ENCODE results near the gene PID1.

The PID1 gene

GRCh38 chr2:229118336-229118735 is 152.8 kb downstream of the PID1 start:
- DNase-seq (ENCODE audit: low read depth in 2 of 2): no peak

GRCh38 chr2:229111744-229112143 is 159.3 kb downstream of the PID1 start:
- DNase-seq (ENCODE audit: low read depth in 2 of 2): no peak

GRCh38 chr2:229109195-229109594 is 161.9 kb downstream of the PID1 start:
- no peak for DNase-seq (ENCODE audit: low read depth in 2 of 2)

- no peak for DNase-seq (ENCODE audit: low read depth in 2 of 2)
Observed at GRCh38 chr2:229107601-229108000, 163.5 kb downstream of the PID1 start.

- DNase-seq (ENCODE audit: low read depth in 2 of 2): no peak
Observed at GRCh38 chr2:229104974-229105387, 166.1 kb downstream of the PID1 start.

- no peak for DNase-seq (ENCODE audit: low read depth in 2 of 2)
Observed at GRCh38 chr2:229104025-229104424, 167.1 kb downstream of the PID1 start.

- no peak for DNase-seq (ENCODE audit: low read depth in 2 of 2)
Observed at GRCh38 chr2:229101314-229101713, 169.8 kb downstream of the PID1 start.

GRCh38 chr2:229099231-229099630 is 171.9 kb downstream of the PID1 start:
- no peak for DNase-seq (ENCODE audit: low read depth in 2 of 2)

GRCh38 chr2:229098801-229099200 is 172.3 kb downstream of the PID1 start:
- no peak for DNase-seq (ENCODE audit: low read depth in 2 of 2)

GRCh38 chr2:229096409-229097066 is 174.5 kb downstream of the PID1 start:
- DNase-seq (ENCODE audit: low read depth in 2 of 2): no peak

GRCh38 chr2:229095472-229095871 is 175.6 kb downstream of the PID1 start:
- DNase-seq (ENCODE audit: low read depth in 2 of 2): no peak

- no peak for DNase-seq (ENCODE audit: low read depth in 2 of 2)
Observed at GRCh38 chr2:229090225-229090624, 180.9 kb downstream of the PID1 start.

- no peak for DNase-seq (ENCODE audit: low read depth in 2 of 2)
Observed at GRCh38 chr2:229089776-229090175, 181.3 kb downstream of the PID1 start.

- no peak for DNase-seq (ENCODE audit: low read depth in 2 of 2)
Observed at GRCh38 chr2:229088966-229089700, 182.0 kb downstream of the PID1 start.

- DNase-seq (ENCODE audit: low read depth in 2 of 2): no peak
Observed at GRCh38 chr2:229088517-229088913, 182.6 kb downstream of the PID1 start.

GRCh38 chr2:229087843-229088516 is 183.1 kb downstream of the PID1 start:
- DNase-seq (ENCODE audit: low read depth in 2 of 2): no peak

GRCh38 chr2:229087267-229087666 is 183.8 kb downstream of the PID1 start:
- no peak for DNase-seq (ENCODE audit: low read depth in 2 of 2)

GRCh38 chr2:229085439-229085838 is 185.6 kb downstream of the PID1 start:
- no peak for DNase-seq (ENCODE audit: low read depth in 2 of 2)

- no peak for DNase-seq (ENCODE audit: low read depth in 2 of 2)
Observed at GRCh38 chr2:229084447-229084846, 186.6 kb downstream of the PID1 start.

GRCh38 chr2:229083606-229084340 is 187.3 kb downstream of the PID1 start:
- DNase-seq (ENCODE audit: low read depth in 2 of 2): no peak

- no peak for DNase-seq (ENCODE audit: low read depth in 2 of 2)
Observed at GRCh38 chr2:229081411-229081810, 189.7 kb downstream of the PID1 start.

- DNase-seq (ENCODE audit: low read depth in 2 of 2): no peak
Observed at GRCh38 chr2:229080172-229080571, 190.9 kb downstream of the PID1 start.
